RWPE2 (cell line): Measurements from ENCODE around the gene KAZN.

Experiments
- ATAC-seq: fragments of 200-7000 bp; cut with Tn5 transposase; 3 replicates; pipeline ENCODE4 v1.9.1; 2021; ENCODE audit warnings: low read depth
- DNase-seq: peaks from one replicate; pipeline ENCODE4 v3.0.0-alpha.2; 2020; ENCODE audit warnings: low spot score
- H3K27ac ChIP-seq: fragments of 450-650 bp; 2 replicates; pipeline ENCODE4 v1.5.1; 2017; ENCODE audit warnings: mild to moderate bottlenecking; ENCODE audit not compliant: poor library complexity, severe bottlenecking
- H3K27me3 ChIP-seq: fragments of 250-450 bp; sonication (Bioruptor Pico); 2 replicates; pipeline ENCODE4 v1.5.1; 2021; ENCODE audit warnings: mild to moderate bottlenecking, moderate library complexity; ENCODE audit not compliant: insufficient read depth, poor library complexity, severe bottlenecking
- H3K36me3 ChIP-seq: fragments of 250-450 bp; sonication (Bioruptor Pico); 2 replicates; pipeline ENCODE4 v1.5.1; 2020; ENCODE audit warnings: low read depth, mild to moderate bottlenecking, moderate library complexity
- H3K4me1 ChIP-seq: fragments of 250-450 bp; sonication (Bioruptor Pico); 2 replicates; pipeline ENCODE4 v1.5.1; 2021; ENCODE audit warnings: mild to moderate bottlenecking, moderate library complexity; ENCODE audit not compliant: insufficient read depth, poor library complexity, severe bottlenecking
- H3K4me3 ChIP-seq: fragments of 250-450 bp; sonication (Bioruptor Pico); 2 replicates; pipeline ENCODE4 v1.5.1; 2021; ENCODE audit warnings: mild to moderate bottlenecking, moderate library complexity; ENCODE audit not compliant: severe bottlenecking
- H3K9me3 ChIP-seq: fragments of 250-450 bp; sonication (Bioruptor Pico); 2 replicates; pipeline ENCODE4 v1.5.1; 2021; ENCODE audit warnings: mild to moderate bottlenecking, moderate library complexity; ENCODE audit not compliant: severe bottlenecking
- CTCF ChIP-seq: fragments of 450-650 bp; IDR thresholded peaks from one replicate; pipeline ENCODE4 v1.5.1; 2017; ENCODE audit warnings: mild to moderate bottlenecking, moderate library complexity; ENCODE audit not compliant: poor library complexity, severe bottlenecking

KAZN gene

DNA sequence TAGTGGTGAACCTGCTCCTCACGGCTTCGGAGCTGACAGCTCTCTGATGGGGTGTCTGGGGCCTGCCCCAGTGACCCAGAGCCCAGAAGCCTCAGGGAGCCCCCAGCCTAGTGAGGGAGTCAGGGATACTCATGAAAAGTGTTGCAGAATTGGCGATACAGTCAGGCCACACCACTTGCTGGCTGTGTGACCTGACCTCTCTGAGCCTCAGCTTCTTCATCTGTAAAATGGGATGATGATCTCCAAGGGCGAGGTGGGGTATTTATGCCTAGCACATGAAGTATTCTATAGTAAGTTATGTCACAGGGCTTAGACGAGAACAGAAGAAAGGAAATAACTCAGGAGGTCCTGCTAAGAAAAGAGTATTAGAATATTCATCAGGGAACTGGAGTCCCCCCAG is 556.7 kb downstream of the KAZN start:
- DNase-seq = no peak
- Histone ChIP-seq H3K4me3 (no peak overlapping the region), H3K4me1 (peaks cover 34% of the 10 kb centered on the region)

GRCh38 chr1:15155888-15156741 is 557.6 kb downstream of the KAZN start:
- Histone ChIP-seq H3K36me3 (no peaks in the 10 kb centered on the region), H3K4me1 (peaks cover 34% of the 10 kb centered on the region), H3K4me3 (no peak overlapping the region), H3K27ac (peak overlapping the region; percentile 85), H3K27me3 (no peaks in the 10 kb centered on the region), H3K9me3 (no peaks in the 10 kb centered on the region)
- TF ChIP-seq CTCF = no peak
- ATAC-seq (no peak), DNase-seq (no peak)

More for the DNA sequence above, 556.7 kb downstream of the KAZN start:
- no peaks in the 10 kb centered on the region for H3K36me3 ChIP-seq
- no peaks in the 10 kb centered on the region for H3K9me3 ChIP-seq
- TF ChIP-seq CTCF = no peak
- no peak for ATAC-seq
- H3K27ac ChIP-seq = peak overlapping the region; percentile 69
- H3K27me3 ChIP-seq = no peaks in the 10 kb centered on the region

DNA sequence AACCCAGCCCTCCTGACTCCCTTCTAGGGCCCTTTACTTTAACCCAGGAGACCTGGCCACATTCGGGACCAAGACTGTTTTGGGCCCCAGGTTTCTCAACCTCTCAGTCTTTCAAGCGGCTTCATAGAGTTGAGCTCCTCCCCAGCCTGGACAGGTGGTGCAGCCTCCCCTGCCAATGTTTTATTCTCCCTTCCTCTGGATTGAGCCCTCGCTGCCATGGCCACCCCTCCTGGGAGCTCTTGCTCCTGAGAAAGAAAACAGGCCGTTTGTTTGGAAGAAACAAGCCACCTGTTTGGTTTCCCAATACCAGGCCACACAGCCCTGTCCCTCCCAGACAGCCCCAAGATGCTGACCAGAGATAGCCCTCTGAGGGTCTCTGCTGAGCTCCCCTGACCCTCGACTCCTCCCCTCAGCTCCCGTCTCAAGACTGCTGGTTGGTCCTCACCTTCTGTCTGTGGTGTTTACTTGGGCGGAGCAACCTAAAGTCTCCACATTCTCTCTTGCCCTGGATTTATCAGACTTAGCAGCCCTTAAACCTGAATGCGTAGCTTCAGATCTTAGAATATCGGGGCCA is 558.4 kb downstream of the KAZN start:
- Histone ChIP-seq H3K36me3 (no peaks in the 10 kb centered on the region), H3K4me1 (peaks cover 34% of the 10 kb centered on the region), H3K4me3 (no peak overlapping the region), H3K27me3 (no peaks in the 10 kb centered on the region), H3K27ac (peak overlapping the region; percentile 85), H3K9me3 (no peaks in the 10 kb centered on the region)
- no peak for TF ChIP-seq CTCF
- ATAC-seq = no peak
- no peak for DNase-seq

DNA sequence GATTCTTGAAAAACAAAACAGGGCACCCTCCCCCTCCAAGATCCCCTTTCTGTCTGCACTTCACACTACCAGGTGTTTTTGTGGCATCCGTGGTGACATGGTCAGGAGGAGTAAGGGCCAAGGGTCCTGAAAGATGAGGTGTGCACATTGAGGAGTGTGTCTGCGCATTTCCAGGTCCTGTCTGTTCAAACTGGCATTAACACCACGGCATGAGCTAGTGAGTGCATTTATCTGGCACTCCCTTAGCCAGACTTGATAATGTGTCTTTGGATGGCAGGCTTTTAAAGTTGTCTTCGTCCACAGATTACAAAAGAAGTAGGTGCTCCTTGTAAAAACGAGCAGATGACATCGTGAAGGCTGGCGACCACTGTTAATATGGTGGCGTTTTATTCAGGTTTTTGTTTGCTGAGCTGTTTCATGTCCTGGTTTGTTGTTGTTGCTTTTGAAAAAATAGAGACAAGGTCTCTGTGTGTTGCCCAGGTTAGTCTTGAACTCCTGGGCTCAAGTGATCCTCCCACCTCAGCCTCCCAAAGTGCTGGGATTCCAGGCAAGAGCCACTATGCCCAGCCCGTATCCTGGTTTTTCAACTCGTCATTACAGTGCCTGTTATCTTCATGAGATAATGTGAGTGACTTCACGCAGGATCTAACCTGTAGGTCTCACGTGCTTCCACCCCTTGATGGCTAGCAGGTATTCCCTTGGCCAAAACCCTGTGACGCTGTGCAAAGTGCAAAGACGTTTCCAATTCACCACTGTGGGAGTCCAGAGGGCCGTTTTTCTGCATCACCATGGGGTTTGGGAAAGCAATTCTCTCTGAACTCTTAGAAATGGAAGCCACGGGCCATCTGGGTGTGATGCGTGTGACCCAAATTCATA is 559.3 kb downstream of the KAZN start:
- Histone ChIP-seq H3K4me1 (peaks cover 34% of the 10 kb centered on the region), H3K9me3 (no peaks in the 10 kb centered on the region), H3K4me3 (no peak overlapping the region), H3K27ac (peak overlapping the region; percentile 85), H3K36me3 (no peaks in the 10 kb centered on the region), H3K27me3 (no peaks in the 10 kb centered on the region)
- TF ChIP-seq CTCF = no peak
- ATAC-seq = no peak
- DNase-seq = no peak
